Thoracic aorta endothelial cell (primary cell): ENCODE results near the gene MLPH. TPM values are rescaled to one million over a fixed set of nuclear protein-coding genes. Genes with fewer than 3 reads are reported as not detected.

Experiments
- small RNA-seq: library from RNA; depleted of rRNA; stranded (forward); fragments of <200 nt; gene quantifications from one replicate; pipeline ENCODE3, GENCODE V24; 2012
- total RNA-seq: library from RNA; depleted of rRNA; stranded (reverse); fragments of >200 nt; gene quantifications from 2 replicates; pipeline ENCODE4 v1.2.3, GENCODE V29; 2012

Gene MLPH, protein sequence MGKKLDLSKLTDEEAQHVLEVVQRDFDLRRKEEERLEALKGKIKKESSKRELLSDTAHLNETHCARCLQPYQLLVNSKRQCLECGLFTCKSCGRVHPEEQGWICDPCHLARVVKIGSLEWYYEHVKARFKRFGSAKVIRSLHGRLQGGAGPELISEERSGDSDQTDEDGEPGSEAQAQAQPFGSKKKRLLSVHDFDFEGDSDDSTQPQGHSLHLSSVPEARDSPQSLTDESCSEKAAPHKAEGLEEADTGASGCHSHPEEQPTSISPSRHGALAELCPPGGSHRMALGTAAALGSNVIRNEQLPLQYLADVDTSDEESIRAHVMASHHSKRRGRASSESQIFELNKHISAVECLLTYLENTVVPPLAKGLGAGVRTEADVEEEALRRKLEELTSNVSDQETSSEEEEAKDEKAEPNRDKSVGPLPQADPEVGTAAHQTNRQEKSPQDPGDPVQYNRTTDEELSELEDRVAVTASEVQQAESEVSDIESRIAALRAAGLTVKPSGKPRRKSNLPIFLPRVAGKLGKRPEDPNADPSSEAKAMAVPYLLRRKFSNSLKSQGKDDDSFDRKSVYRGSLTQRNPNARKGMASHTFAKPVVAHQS
- total RNA-seq: 0.27 TPM in 1 of 2 replicates, not detected in the other

DNA sequence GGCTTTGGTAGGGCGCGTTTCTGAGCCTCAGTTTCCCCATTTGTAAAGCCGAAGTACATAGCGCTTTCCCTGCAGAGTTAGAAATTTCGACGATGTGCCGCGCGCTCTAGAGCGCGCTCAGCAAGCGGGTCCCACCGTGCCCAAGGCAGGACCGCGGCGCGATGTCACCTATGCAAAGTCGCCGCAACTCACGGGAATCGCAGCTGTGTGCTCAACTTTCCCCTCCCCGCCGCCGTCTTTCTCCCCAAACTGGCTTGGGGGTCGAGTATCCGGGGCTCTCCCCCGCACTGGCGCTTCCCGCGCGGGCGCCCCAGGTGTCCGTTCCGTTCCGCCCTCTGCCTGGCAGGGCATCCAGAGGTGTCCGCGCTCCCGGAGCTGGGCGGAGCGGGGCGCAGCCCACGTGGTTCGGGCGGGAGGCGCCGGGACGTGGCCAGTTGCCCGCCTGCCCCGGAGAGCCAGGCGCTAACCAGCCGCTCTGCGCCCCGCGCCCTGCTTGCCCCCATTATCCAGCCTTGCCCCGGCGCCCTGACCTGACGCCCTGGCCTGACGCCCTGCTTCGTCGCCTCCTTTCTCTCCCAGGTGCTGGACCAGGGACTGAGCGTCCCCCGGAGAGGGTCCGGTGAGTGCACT is at the start of gene MLPH:
Gene MLPH, plus strand, starts transcription at position 433 of the 630 bp plus-strand sequence. CDS start 6,176 bp downstream, outside the sequence.

DNA sequence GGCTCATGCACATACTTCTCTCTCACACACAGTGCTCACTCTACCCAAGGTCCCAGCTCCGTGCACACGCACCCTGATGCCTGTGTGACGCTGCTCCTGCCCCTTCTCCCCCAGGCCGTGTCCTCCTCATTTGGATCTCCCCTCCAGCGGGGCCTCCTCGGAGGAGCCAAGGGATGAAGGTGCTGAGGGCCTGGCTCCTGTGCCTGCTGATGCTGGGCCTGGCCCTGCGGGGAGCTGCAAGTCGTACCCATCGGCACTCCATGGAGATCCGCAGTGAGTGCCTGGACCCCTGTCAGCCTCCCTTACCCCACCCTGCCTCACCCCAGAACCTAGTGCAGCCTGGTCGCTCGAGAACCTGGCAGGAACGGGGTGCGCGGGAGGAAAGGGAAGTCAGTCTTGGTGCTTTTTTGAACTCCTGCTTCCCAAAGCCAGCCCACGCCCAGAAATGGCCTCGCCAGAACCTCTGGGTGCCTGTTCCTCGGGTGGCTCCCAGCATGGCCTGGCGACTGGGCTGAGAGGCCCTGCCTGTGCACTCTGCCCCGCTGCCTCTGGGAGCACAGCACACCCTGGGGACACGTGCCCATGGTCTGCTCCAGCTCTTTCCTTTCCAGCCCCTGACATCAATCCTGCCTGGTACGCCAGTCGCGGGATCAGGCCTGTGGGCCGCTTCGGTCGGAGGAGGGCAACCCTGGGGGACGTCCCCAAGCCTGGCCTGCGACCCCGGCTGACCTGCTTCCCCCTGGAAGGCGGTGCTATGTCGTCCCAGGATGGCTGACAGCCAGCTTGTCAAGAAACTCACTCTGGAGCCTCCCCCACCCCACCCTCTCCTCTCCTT is 79.6 kb downstream of the MLPH start, which contains the start of gene PRLH:
Gene PRLH, plus strand, starts transcription at position 174 of the 835 bp plus-strand sequence. Its CDS starts 0 bp downstream, at position 174.

DNA sequence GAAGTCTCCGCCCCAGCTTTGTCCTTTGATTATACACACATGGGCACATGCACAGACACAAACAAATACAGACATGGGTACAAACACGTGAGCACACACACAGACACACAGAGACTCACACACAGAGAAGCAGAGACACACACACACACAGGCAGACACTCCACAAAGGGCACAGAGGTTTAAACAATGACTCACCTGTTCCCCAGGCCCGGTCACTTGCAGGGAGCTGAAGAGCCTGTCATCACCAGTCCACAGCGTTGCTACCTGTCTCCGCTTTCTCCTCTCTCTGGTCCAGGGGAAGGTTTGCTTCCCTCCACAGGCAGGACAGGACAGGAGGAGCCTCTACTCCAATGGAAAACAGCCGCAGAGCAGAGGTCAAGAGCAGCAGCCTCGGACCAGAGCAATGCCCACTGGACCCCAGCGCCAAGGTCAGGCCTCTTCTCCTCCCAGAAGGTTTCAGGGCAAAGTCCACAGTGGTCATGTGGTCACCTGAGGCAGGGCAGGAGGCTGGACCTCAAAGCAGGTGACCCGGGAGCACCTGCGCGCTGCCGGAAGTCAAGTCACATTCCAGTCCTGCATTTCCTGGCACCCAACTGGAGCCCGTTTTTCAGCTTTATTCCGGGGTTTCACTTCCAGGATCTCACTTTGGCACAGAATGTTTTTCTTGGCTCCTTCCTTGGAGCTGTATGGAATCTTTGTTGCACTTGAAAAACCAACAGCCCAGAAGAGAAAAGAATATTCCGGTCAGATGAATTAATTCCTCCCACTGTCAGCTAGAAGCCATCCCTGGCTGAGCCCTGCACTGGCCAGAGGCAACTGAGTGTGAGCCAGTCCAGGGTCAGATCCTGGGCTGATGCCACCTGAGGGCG is 103.5 kb downstream of the MLPH start, which contains the start of gene RAB17:
Gene RAB17, minus strand, starts transcription at position 463 of the 869 bp plus-strand sequence. CDS start 4,580 bp downstream, outside the sequence.

Small RNA genes lying within 50 kb of the gene (small RNA-seq; reads per million reads assigned to genes)
- gene MIR6811 (not detected), gene RNU6-1140P (6.9 reads per million, percentile 87 among the genes with 10 or more reads in this experiment)

Other genes starting within 250 kb of the MLPH start
- gene COL6A3, start 73.1 kb upstream of the MLPH start, total RNA-seq: 0.72 and 1.7 TPM in 2 replicates
- gene PRLH, start 79.3 kb downstream of the MLPH start, total RNA-seq: not detected in 2 replicates
- 2.9 and 5.5 TPM in 2 replicates for gene RAB17, start 103.5 kb downstream of the MLPH start, total RNA-seq
- 209 and 245 TPM in 2 replicates for gene LRRFIP1, start 140.3 kb downstream of the MLPH start, total RNA-seq